ENCODE results near the gene FYCO1. TPM values are rescaled to one million over a fixed set of nuclear protein-coding genes. Genes with fewer than 3 reads are reported as not detected.

Gene FYCO1
- total and polyA plus RNA-seq, 2 of the 8 experiments (the other 6 are each of a cell fraction or from before 2014, with no cell fraction given): 4.8 to 10.8 TPM

GRCh38 chr3:45911511-45912226 is 84.0 kb downstream of the FYCO1 start:
- H3K9ac ChIP-seq (replicated peaks in 1 of 4; ENCODE audit: extremely low read depth in 1 of 4, low read depth in 3 of 4, low read length in 3 of 4): no peak overlapping the region
- FAIRE-seq: no peak
- CTCF ChIA-PET (ENCODE audit: partially characterized antibody): interaction anchor here (0.6 to 1.7 kb wide), 7 partner anchors 18 to 651 kb away, joined by 3 to 4 read pairs (median 3); partner anchors contain the start of gene CCR9
- TF ChIP-seq RAD21 (IDR thresholded peaks at IDR 0.05 in 1 of 2, conservative IDR thresholded peaks at IDR 0.05 in 1 of 2; ENCODE audit: low read depth in 2 of 2, low read length in 2 of 2): no peak
- no peak for TF ChIP-seq BCL11A (IDR thresholded peaks at IDR 0.05; ENCODE audit: low read depth in 2 of 2, low read length in 2 of 2)
- no peak for TF ChIP-seq ATF2 (IDR thresholded peaks at IDR 0.05; ENCODE audit: low read length)
- TF ChIP-seq CTBP2 (IDR thresholded peaks at IDR 0.05; ENCODE audit: borderline replicate concordance, insufficient read depth, insufficient read length, low read length): no peak
- TF ChIP-seq E2F6 (IDR thresholded peaks at IDR 0.05): no peak
- no peak for TF ChIP-seq KDM4A (IDR thresholded peaks at IDR 0.05; ENCODE audit: low read depth, low read length, severe bottlenecking)
- TF ChIP-seq POLR2A (IDR thresholded peaks at IDR 0.05; ENCODE audit: control extremely low read depth in 1 of 2, low read depth in 2 of 2, low read length in 2 of 2): no peak
- TF ChIP-seq CBX5 (IDR thresholded peaks at IDR 0.05; ENCODE audit: low read depth, low read length): no peak
- no peak for TF ChIP-seq RBBP5 (IDR thresholded peaks at IDR 0.05; ENCODE audit: borderline replicate concordance, low read depth, low read length)
- no peak for TF ChIP-seq SP1 (IDR thresholded peaks at IDR 0.05; ENCODE audit: low read depth, low read length)

More at GRCh38 chr3:45911511-45912226, 84.0 kb downstream of the FYCO1 start:
- no peak overlapping the region for H4K5ac ChIP-seq (ENCODE audit: insufficient read length, low read depth, low read length)
- H3K4me3 ChIP-seq (ENCODE audit: extremely low read depth in 1 of 4, insufficient read depth in 2 of 4, low read depth in 3 of 4, low read length in 4 of 4): no peak overlapping the region
- no peak overlapping the region for H3K23ac ChIP-seq (ENCODE audit: insufficient read length)
- DNase-seq (ENCODE audit: low read depth in 1 of 2, low spot score in 2 of 2): no peak
- no peaks in the 10 kb centered on the region; a peak in 1 of 7 replicates for H3K4me1 ChIP-seq (replicated peaks in 1 of 4; ENCODE audit: control insufficient read depth in 3 of 4, insufficient read depth in 4 of 4, low read length in 3 of 4)
- no peak overlapping the region for H3K18ac ChIP-seq (ENCODE audit: extremely low read depth, low read length)
- H2BK15ac ChIP-seq (ENCODE audit: low read length): no peak overlapping the region
- H3K79me2 ChIP-seq (ENCODE audit: control insufficient read depth in 1 of 2, insufficient read depth in 2 of 2, low read length in 2 of 2): no peaks in the 10 kb centered on the region
- H3K56ac ChIP-seq (replicated peaks; ENCODE audit: insufficient read length, low read depth, low read length): no peak overlapping the region
- no peaks in the 10 kb centered on the region for H3K9me3 ChIP-seq (ENCODE audit: insufficient read depth in 2 of 2, low read depth in 1 of 2, low read length in 1 of 2)
- H4K91ac ChIP-seq (replicated peaks; ENCODE audit: insufficient read length, low read length): no peak overlapping the region
- no peak overlapping the region for H3K14ac ChIP-seq (ENCODE audit: insufficient read length)
- H2AFZ ChIP-seq (ENCODE audit: low read length): no peak overlapping the region
- no peak overlapping the region for H3K27ac ChIP-seq (ENCODE audit: low read depth, low read length)
- no peak overlapping the region for H2BK12ac ChIP-seq (ENCODE audit: low read depth, low read length)
- H2BK20ac ChIP-seq (ENCODE audit: low read length): no peak overlapping the region
- peaks cover 0 to 5% (median 0%) of the 10 kb centered on the region in 4 experiments; a peak in 3 of 7 replicates for H3K27me3 ChIP-seq (replicated peaks in 1 of 4; ENCODE audit: control insufficient read depth in 3 of 4, extremely low read depth in 1 of 4, insufficient read depth in 3 of 4, low read length in 3 of 4)
- H3K36me3 ChIP-seq (ENCODE audit: control insufficient read depth in 2 of 4, insufficient read depth in 4 of 4, low read length in 3 of 4): no peaks in the 10 kb centered on the region
- no peaks in the 10 kb centered on the region for H3K79me1 ChIP-seq (ENCODE audit: low read depth, low read length)
- POLR2A ChIA-PET (ENCODE audit: partially characterized antibody): interaction anchor here (1.5 kb wide), 1 partner anchor 8 kb away, joined by 5 read pairs; no protein-coding TSS in a partner anchor
- H4K8ac ChIP-seq (ENCODE audit: extremely low read depth, insufficient read depth, low read length): no peak overlapping the region
- 89% methylated on average over 11 of the region's 11 CpGs; no CpG with 5 or more reads in 1 of the 2 experiments for WGBS, 2 experiments (ENCODE audit: extremely low coverage in 1 of 2, insufficient coverage in 1 of 2, insufficient read length in 1 of 2, insufficient replicate concordance in 2 of 2, low coverage in 1 of 2, low lambda C conversion rate in 2 of 2, missing lambda C conversion rate in 1 of 2)
- no peak overlapping the region for H2BK5ac ChIP-seq (ENCODE audit: low read depth, low read length)
- H3K4ac ChIP-seq (replicated peaks; ENCODE audit: insufficient read length, low read depth, low read length): no peak overlapping the region
- no peak overlapping the region for H2AK5ac ChIP-seq (ENCODE audit: low read depth, low read length)
- no peak overlapping the region for H3K4me2 ChIP-seq (ENCODE audit: insufficient read depth in 1 of 2, low read depth in 2 of 2, low read length in 2 of 2)
- H4K20me1 ChIP-seq (replicated peaks in 1 of 2; ENCODE audit: control insufficient read depth in 1 of 2, insufficient read depth in 2 of 2, low read length in 2 of 2): peaks cover 0 to 4% of the 10 kb centered on the region in 2 experiments
- no peak overlapping the region for H2BK120ac ChIP-seq (replicated peaks; ENCODE audit: low read depth, low read length)
- H3K23me2 ChIP-seq (ENCODE audit: low read depth, low read length): no peaks in the 10 kb centered on the region
